HEK293 (cell line): ENCODE measurements around the gene CMIP.

ENCODE experiments used
- CTCF ChIA-PET: fragments of 350-600 bp; formaldehyde crosslinking; extraction: SDS; loops from one replicate; lab custom pipeline; 2021; ENCODE audit warnings: antibody characterized with exemption; lab: Yijun Ruan, JAX
- POLR2A ChIA-PET: fragments of 300-600 bp; formaldehyde crosslinking; extraction: SDS; loops from one replicate; lab custom pipeline; 2020; ENCODE audit warnings: antibody characterized with exemption, inconsistent platforms; lab: Yijun Ruan, JAX
- H3K27ac ChIP-seq: fragments of 200-500 bp; sonication (Bioruptor generic); 2 replicates; pipeline ENCODE4 v1.5.1; 2014; ENCODE audit warnings: low read depth, low read length, control low read depth, inconsistent platforms; ENCODE audit errors: extremely low read depth
- H3K36me3 ChIP-seq, 2 experiments: fragments of 200-500 bp in 1 of 2; sonication (Bioruptor generic) in 1 of 2; 1 replicate in 1 of 2; 2 replicates in 1 of 2; pipeline ENCODE4 v1.5.1; 2014 to 2017; ENCODE audit warnings: inconsistent platforms in 2 of 2, low read length in 2 of 2; ENCODE audit not compliant: control insufficient read depth in 2 of 2, insufficient read depth in 1 of 2
- H3K4me1 ChIP-seq: fragments of 200-500 bp; sonication (Bioruptor generic); 2 replicates; pipeline ENCODE4 v1.5.1; 2014; ENCODE audit warnings: mild to moderate bottlenecking, low read length, inconsistent platforms; ENCODE audit not compliant: control insufficient read depth, insufficient read depth
- H3K4me3 ChIP-seq: 2 replicates; pipeline ENCODE4 v1.5.1; 2011; ENCODE audit warnings: low read depth, mild to moderate bottlenecking, control low read depth, low read length, moderate library complexity
- H3K9me3 ChIP-seq: fragments of 200-500 bp; sonication (Bioruptor generic); 2 replicates; pipeline ENCODE4 v1.5.1; 2014; ENCODE audit warnings: low read depth, low read length, inconsistent platforms; ENCODE audit not compliant: control insufficient read depth, insufficient read depth
- CTCF ChIP-seq: fragments of 450-650 bp; formaldehyde crosslinking; IDR thresholded peaks from 2 replicates; pipeline ENCODE4 v1.5.1; 2016; ENCODE audit warnings: missing biosample characterization, missing genetic modification characterization
- GLI2 ChIP-seq: fragments of 450-650 bp; formaldehyde crosslinking; IDR thresholded peaks from 2 replicates; pipeline ENCODE4; 2017; ENCODE audit warnings: missing biosample characterization, missing genetic modification characterization, low read depth, borderline replicate concordance
- KLF7 ChIP-seq: fragments of 450-650 bp; formaldehyde crosslinking; IDR thresholded peaks from 2 replicates; pipeline ENCODE4 v1.5.1; 2016; ENCODE audit warnings: missing biosample characterization, missing genetic modification characterization, borderline replicate concordance
- REPIN1 ChIP-seq: fragments of 450-650 bp; formaldehyde crosslinking; IDR thresholded peaks from 2 replicates; pipeline ENCODE4 v1.5.1; 2017; ENCODE audit warnings: missing biosample characterization, missing genetic modification characterization, low read depth
- SP7 ChIP-seq: fragments of 450-650 bp; formaldehyde crosslinking; IDR thresholded peaks from 2 replicates; pipeline ENCODE4 v1.5.1; 2016; ENCODE audit warnings: missing biosample characterization, missing genetic modification characterization
- TRIM28 ChIP-seq: IDR thresholded peaks from 2 replicates; pipeline ENCODE4 v1.6.1; 2011; ENCODE audit warnings: low read length, control low read depth, borderline replicate concordance
- ZBTB6 ChIP-seq: fragments of 450-650 bp; formaldehyde crosslinking; IDR thresholded peaks from 2 replicates; pipeline ENCODE4 v1.5.1; 2017; ENCODE audit warnings: missing biosample characterization, missing genetic modification characterization
- ZNF221 ChIP-seq: fragments of 450-650 bp; formaldehyde crosslinking; IDR thresholded peaks from 2 replicates; pipeline ENCODE4 v1.5.1; 2017; ENCODE audit warnings: missing biosample characterization, missing genetic modification characterization, borderline replicate concordance
- ZNF280C ChIP-seq: fragments of 450-650 bp; formaldehyde crosslinking; IDR thresholded peaks from 2 replicates; pipeline ENCODE4 v1.5.1; 2016; ENCODE audit warnings: missing biosample characterization, missing genetic modification characterization
- ZNF48 ChIP-seq: fragments of 450-650 bp; formaldehyde crosslinking; IDR thresholded peaks from 2 replicates; pipeline ENCODE4 v1.5.1; 2016; ENCODE audit warnings: missing biosample characterization, missing genetic modification characterization
- ZNF561 ChIP-seq: fragments of 450-650 bp; IDR thresholded peaks from 2 replicates; pipeline ENCODE4 v1.5.1; 2018; ENCODE audit warnings: missing biosample characterization, missing genetic modification characterization, borderline replicate concordance
- ZNF600 ChIP-seq: fragments of 450-650 bp; formaldehyde crosslinking; IDR thresholded peaks from 2 replicates; pipeline ENCODE4 v1.5.1; 2016; ENCODE audit warnings: missing biosample characterization, missing genetic modification characterization
- ZNF610 ChIP-seq: fragments of 450-650 bp; formaldehyde crosslinking; IDR thresholded peaks from 2 replicates; pipeline ENCODE4 v1.5.1; 2016; ENCODE audit warnings: missing biosample characterization, missing genetic modification characterization, borderline replicate concordance
- ZNF623 ChIP-seq: fragments of 450-650 bp; formaldehyde crosslinking; IDR thresholded peaks from 2 replicates; pipeline ENCODE4 v1.5.1; 2016; ENCODE audit warnings: missing biosample characterization, missing genetic modification characterization
- ZNF654 ChIP-seq: fragments of 450-650 bp; formaldehyde crosslinking; IDR thresholded peaks from 2 replicates; pipeline ENCODE4 v1.5.1; 2016; ENCODE audit warnings: low read depth, missing biosample characterization, missing genetic modification characterization
- ZNF792 ChIP-seq: fragments of 450-650 bp; formaldehyde crosslinking; IDR thresholded peaks from 2 replicates; pipeline ENCODE4 v1.5.1; 2016; ENCODE audit warnings: missing biosample characterization, missing genetic modification characterization
- ZSCAN23 ChIP-seq: fragments of 450-650 bp; formaldehyde crosslinking; IDR thresholded peaks from 2 replicates; pipeline ENCODE4 v1.5.1; 2016; ENCODE audit warnings: missing biosample characterization, missing genetic modification characterization

Gene CMIP

GRCh38 chr16:81496321-81496720 lies 51.7 kb downstream of the CMIP start:
- H3K4me3 ChIP-seq: no peak overlapping the region
- ChIA-PET CTCF (no interaction called here), POLR2A (interaction anchor here (0.6 kb wide), 1 partner anchor 85 kb away, joined by 4 read pairs; no protein-coding TSS in a partner anchor)
- peaks cover 0 to 4% of the 10 kb centered on the region in 2 experiments; a peak in 1 of 3 replicates for H3K36me3 ChIP-seq
- H3K27ac ChIP-seq: no peak overlapping the region
- no peaks in the 10 kb centered on the region for H3K4me1 ChIP-seq
- TF ChIP-seq ZNF48 (tag by site-specific recombination) (no peak), ZNF654 (no peak), ZNF610 (no peak), ZSCAN23 (no peak), ZBTB6 (tag by site-specific recombination) (no peak), ZNF792 (tag by site-specific recombination) (no peak), ZNF280C (tag by site-specific recombination) (no peak)
- no peaks in the 10 kb centered on the region for H3K9me3 ChIP-seq

- ChIA-PET CTCF (no interaction called here), POLR2A (no interaction called here)
- Histone ChIP-seq H3K36me3 (peaks cover 0 to 4% of the 10 kb centered on the region in 2 experiments; a peak in 1 of 3 replicates), H3K4me3 (no peak overlapping the region), H3K4me1 (no peaks in the 10 kb centered on the region), H3K27ac (no peak overlapping the region), H3K9me3 (no peaks in the 10 kb centered on the region)
- TF ChIP-seq ZNF221 (tag by site-specific recombination) (no peak), REPIN1 (tag by site-specific recombination) (no peak), ZNF561 (tag by site-specific recombination) (no peak)
These were observed 52.1 kb downstream of the CMIP start for GRCh38 chr16:81496742-81497141.

GRCh38 chr16:81497690-81498089 lies 53.1 kb downstream of the CMIP start:
- no peaks in the 10 kb centered on the region for H3K4me1 ChIP-seq
- POLR2A ChIA-PET: no interaction called here
- no peaks in the 10 kb centered on the region for H3K9me3 ChIP-seq
- CTCF ChIA-PET: no interaction called here
- no peak overlapping the region for H3K27ac ChIP-seq
- no peak overlapping the region for H3K4me3 ChIP-seq
- peaks cover 0 to 4% of the 10 kb centered on the region in 2 experiments; a peak in 1 of 3 replicates for H3K36me3 ChIP-seq
- TF ChIP-seq REPIN1 (tag by site-specific recombination): no peak
- 0 out of 2 replicates have a peak, but pooled peaks have one; percentile 21 for TF ChIP-seq CTCF (tag by site-specific recombination)
- TF ChIP-seq TRIM28: no peak
- no peak for TF ChIP-seq ZNF623
- TF ChIP-seq GLI2: no peak
- TF ChIP-seq SP7 (tag by site-specific recombination): no peak
- TF ChIP-seq KLF7 (tag by site-specific recombination): no peak
- no peak for TF ChIP-seq ZNF600 (tag by site-specific recombination)
